AG09319 (cell line): ENCODE results near the gene KANSL1.

ENCODE experiments used
- DNase-seq: peaks from one replicate; pipeline ENCODE4 v3.0.0-alpha.2; 2010; ENCODE audit warnings: low read depth; ENCODE audit errors: extremely low read depth
- CTCF ChIP-seq: IDR thresholded peaks from 2 replicates; pipeline ENCODE4 v1.5.1; 2011; ENCODE audit warnings: low read depth, mild to moderate bottlenecking, inconsistent platforms, low read length, moderate library complexity

KANSL1 gene

DNA sequence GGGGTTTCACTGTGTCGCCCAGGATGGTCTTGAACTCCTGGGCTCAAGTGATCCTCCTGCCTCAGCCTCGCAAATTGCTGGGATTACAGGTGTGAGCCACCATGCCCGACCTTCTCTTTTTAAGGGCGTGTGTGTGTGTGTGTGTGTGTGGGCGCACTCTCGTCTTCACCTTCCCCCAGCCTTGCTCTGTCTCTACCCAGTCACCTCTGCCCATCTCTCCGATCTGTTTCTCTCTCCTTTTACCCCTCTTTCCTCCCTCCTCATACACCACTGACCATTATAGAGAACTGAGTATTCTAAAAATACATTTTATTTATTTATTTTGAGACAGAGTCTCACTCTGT, 190.3 kb downstream of the KANSL1 start:
- no peak for DNase-seq

DNA sequence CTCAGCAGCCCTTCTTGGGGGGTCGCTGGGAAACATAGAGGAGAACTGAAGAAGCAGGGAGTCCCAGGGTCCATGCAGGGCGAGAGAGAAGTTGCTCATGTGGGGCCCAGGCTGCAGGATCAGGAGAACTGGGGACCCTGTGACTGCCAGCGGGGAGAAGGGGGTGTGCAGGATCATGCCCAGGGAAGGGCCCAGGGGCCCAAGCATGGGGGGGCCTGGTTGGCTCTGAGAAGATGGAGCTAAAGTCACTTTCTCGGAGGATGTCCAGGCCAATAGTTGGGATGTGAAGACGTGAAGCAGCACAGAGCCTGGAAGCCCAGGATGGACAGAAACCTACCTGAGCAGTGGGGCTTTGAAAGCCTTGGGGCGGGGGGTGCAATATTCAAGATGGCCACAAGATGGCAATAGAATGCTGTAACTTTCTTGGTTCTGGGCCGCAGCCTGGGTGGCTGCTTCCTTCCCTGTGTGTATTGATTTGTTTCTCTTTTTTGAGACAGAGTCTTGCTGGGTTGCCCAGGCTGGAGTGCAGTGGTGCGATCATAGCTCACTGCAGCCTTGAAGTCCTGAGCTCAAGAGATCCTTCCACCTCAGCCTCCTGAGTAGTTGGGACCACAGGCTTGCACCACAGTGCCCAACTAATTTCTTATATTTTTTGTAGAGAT, 190.8 kb downstream of the KANSL1 start:
- TF ChIP-seq CTCF = peak; percentile 86
- DNase-seq = peak; percentile 18

More for the DNA sequence above, 190.3 kb downstream of the KANSL1 start:
- TF ChIP-seq CTCF = no peak

DNA sequence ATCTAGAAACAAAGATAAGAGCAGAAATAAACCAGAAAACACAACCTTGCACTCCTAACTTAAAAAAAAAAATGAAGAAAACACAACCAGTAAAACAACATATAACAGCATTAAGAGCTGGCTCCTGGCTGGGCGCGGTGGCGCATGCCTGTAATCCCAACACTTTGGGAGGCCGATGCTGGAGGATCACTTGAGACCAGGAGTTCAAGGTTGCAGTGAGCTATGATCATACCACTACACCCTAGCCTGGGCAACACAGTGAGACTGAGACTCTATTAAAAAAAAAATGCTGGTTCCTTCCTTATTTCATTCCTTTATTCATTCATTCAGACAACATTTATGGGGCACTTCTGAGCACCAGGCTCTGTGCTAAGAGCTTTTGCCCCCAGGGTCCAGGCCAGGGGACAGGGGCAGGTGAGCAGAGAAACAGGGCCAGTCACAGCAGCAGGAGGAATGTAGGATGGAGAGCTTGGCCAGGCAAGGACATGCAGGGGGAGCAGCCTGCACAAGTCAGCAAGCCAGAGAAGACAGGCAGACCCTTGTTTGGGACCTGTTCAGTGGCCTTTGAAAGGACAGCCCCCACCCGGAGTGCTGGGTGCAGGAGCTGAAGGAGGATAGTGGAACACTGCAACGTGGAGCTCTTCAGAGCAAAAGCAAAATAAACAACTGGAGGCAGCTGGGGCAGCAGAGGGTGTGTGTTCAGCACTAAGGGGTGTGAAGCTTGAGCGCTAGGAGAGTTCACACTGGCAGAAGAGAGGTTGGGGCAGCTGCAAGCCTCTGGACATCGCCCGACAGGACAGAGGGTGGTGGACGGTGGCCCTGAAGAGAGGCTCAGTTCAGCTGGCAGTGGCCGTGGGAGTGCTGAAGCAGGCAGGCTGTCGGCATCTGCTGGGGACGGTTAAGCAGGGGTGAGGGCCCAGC, 191.6 kb downstream of the KANSL1 start:
- DNase-seq = no peak
- no peak for TF ChIP-seq CTCF

DNA sequence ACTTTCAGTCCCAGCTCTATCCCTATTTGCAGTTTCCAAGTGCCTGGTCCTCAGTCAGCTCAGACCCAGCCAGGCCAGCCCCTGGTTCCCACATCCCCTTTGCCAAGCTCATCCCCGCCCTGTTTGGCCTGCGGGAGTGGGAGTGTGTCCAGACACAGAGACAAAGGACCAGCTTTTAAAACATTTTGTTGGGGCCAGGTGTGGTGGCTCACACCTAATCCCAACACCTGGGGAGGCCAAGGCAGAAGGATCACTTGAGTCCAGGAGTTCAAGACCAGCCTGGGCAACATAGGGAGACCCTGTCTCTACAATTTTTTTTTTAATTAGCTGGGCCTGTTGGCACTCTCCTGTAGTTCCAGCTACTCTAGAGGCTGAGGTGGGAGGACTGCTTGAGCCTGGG, 192.5 kb downstream of the KANSL1 start:
- TF ChIP-seq CTCF = no peak
- no peak for DNase-seq

GRCh38 chr17:46000292-46000691, 192.9 kb downstream of the KANSL1 start:
- DNase-seq = no peak

DNA sequence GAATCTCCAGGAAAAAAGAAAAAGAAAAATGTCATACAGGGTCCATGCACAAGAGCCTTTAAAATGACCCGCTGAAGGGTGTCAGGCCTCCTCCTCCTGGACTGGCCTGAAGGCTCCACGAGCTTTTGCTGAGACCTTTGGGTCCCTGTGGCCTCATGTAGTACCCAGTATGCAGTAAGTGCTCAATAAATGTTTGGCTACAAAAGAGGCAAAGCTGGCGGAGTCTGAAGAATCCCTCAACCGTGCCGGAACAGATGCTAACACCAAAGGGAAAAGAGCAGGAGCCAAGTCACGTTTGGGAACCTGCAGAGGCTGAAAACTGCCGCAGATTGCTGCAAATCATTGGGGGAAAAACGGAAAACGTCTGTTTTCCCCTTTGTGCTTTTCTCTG, 193.3 kb downstream of the KANSL1 start:
- TF ChIP-seq CTCF = no peak
- no peak for DNase-seq

More at GRCh38 chr17:46000292-46000691, 192.9 kb downstream of the KANSL1 start:
- TF ChIP-seq CTCF = no peak
